ENCODE data around the gene TTLL9. TPM values are rescaled to one million over a fixed set of nuclear protein-coding genes. Genes with fewer than 3 reads are reported as not detected.

TTLL9 gene
- total RNA-seq, 1 experiment from 2014 or later = not detected

DNA sequence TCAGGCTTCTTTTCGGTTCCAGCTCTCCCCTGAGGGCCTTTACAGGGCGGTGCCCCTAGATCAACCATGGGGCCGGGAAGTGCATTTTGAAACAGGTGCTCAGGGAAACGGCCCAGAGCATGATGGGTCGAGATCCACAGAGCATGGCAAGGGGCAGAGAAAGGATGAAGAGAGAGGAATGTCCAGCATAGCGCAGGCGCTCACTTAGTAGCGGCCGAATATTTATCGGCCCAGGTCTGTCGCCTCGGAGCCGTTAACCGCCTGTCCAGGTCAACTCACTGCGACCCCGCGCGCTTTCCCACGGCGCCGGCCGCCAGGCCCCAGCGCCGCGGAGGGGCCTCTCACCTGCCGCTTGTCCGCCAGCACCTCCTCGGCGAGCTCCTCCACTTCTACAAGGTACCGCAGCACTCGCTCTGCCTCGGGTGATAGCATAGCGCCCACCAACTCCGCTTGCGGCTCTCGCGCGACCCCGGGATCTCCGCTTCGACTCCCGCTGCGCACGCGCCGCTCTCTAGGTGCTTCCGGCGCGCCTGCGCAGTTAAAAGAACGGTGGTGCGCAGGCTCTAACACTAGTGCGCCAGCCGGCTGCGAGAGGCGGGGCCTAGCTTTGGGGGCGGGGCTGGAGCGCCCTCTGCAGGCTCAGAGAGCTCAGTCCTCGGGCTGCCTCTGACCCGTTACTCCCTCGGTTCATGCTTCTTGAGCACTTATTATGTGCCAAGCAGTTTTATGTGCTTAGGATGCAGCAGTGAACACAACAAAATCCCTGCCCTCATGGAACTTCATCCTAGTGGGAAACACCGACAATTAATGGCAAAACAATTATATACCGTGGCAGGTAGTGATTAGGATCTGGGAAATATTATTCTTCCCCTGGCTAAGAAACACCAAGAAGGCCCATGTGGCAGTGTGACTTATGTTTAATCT lies 81.4 kb downstream of the TTLL9 start, which contains the start of gene PDRG1:
Gene PDRG1, minus strand, starts transcription at position 517 of the 924 bp plus-strand sequence. Its CDS starts 85 bp downstream, at position 432.
- peak; percentile 97 for DNase-seq (ENCODE audit: low spot score)
- H3K4me1 ChIP-seq (ENCODE audit: insufficient read depth, low read length, poor library complexity, severe bottlenecking) = peaks cover 8% of the 10 kb centered on the region
- H3K4me3 ChIP-seq (ENCODE audit: low read depth, low read length, poor library complexity, severe bottlenecking) = peak within 1 kb of the TSS; percentile 98
- no TSS peak for BruUV-seq (replicated peaks)
- CTCF ChIA-PET = interaction anchor here (0.5 to 1.0 kb wide), 7 partner anchors 12 to 634 kb away, joined by 4 to 20 read pairs (median 4); partner anchors contain the start of genes NOL4L and TM9SF4
- no peaks in the 10 kb centered on the region for H3K9me3 ChIP-seq (ENCODE audit: low read depth, low read length, poor library complexity, severe bottlenecking)
- H3K27me3 ChIP-seq (replicated peaks; ENCODE audit: insufficient read depth, low read depth, low read length, poor library complexity) = peaks cover 19% of the 10 kb centered on the region
- peaks cover 22% of the 10 kb centered on the region for H3K36me3 ChIP-seq (ENCODE audit: insufficient read depth, low read length, poor library complexity, severe bottlenecking)
- H3K27ac ChIP-seq (ENCODE audit: low read depth, low read length, poor library complexity, severe bottlenecking) = peak within 1 kb of the TSS; percentile 84
- intact Hi-C loops (cut with micrococcal nuclease; ENCODE audit: unreplicated experiment) = loop anchor here (1.0 kb wide), 1 partner anchor 99 kb away; no protein-coding TSS in a partner anchor
- POLR2A ChIA-PET (ENCODE audit: low non-redundant PET) = interaction anchor here (0.5 to 0.7 kb wide), 2 partner anchors 35 to 99 kb away, joined by 3 to 6 read pairs; no protein-coding TSS in a partner anchor
- TF ChIP-seq CTCF (conservative IDR thresholded peaks at IDR 0.05; ENCODE audit: low read depth, low read length) (peak; percentile 99), EZH2 (IDR thresholded peaks at IDR 0.05; ENCODE audit: borderline replicate concordance, low read depth, low read length, poor library complexity, severe bottlenecking) (no peak)

DNA sequence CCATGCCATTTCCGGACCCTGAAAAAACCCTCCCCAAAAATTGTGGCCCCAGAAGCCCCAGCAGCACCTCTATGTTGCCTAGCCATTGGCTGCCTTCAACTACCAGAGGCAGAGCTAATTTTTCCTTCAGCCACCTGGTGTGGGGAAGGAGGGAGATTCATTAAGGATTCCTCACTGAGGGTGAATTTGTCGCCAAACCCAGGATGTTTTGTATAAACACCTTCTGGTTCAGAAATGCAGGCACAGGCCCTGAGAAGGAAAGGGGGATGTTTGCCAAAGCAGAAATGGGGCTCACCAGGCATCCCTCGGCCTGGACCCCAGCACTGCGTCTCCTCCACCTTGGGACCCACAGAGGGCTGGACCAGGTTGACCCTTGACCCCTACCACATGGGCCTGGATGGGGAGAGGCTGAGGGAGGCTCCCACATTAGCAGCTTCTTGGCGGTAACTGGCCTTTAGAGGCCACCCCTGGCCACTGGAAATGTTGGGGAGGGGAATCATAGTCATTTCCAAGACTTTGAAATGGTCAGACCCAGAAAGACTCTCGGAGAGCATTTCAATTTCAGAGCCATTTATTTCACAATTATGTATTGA lies 83.2 kb downstream of the TTLL9 start:
- ChIA-PET POLR2A (ENCODE audit: low non-redundant PET) (no interaction called here), CTCF (no interaction called here)
- Histone ChIP-seq H3K27me3 (replicated peaks; ENCODE audit: insufficient read depth, low read depth, low read length, poor library complexity) (peaks cover 28% of the 10 kb centered on the region), H3K4me1 (ENCODE audit: insufficient read depth, low read length, poor library complexity, severe bottlenecking) (peaks cover 8% of the 10 kb centered on the region), H3K4me3 (ENCODE audit: low read depth, low read length, poor library complexity, severe bottlenecking) (no peak overlapping the region), H3K36me3 (ENCODE audit: insufficient read depth, low read length, poor library complexity, severe bottlenecking) (peaks cover 3% of the 10 kb centered on the region), H3K27ac (ENCODE audit: low read depth, low read length, poor library complexity, severe bottlenecking) (no peak overlapping the region), H3K9me3 (ENCODE audit: low read depth, low read length, poor library complexity, severe bottlenecking) (no peaks in the 10 kb centered on the region)
- intact Hi-C loops (cut with micrococcal nuclease; ENCODE audit: unreplicated experiment) = no loop called here
- no TSS peak for BruUV-seq (replicated peaks)
- no peak for DNase-seq (ENCODE audit: low spot score)
- no peak for TF ChIP-seq EZH2 (IDR thresholded peaks at IDR 0.05; ENCODE audit: borderline replicate concordance, low read depth, low read length, poor library complexity, severe bottlenecking)
- TF ChIP-seq CTCF (conservative IDR thresholded peaks at IDR 0.05; ENCODE audit: low read depth, low read length) = no peak

DNA sequence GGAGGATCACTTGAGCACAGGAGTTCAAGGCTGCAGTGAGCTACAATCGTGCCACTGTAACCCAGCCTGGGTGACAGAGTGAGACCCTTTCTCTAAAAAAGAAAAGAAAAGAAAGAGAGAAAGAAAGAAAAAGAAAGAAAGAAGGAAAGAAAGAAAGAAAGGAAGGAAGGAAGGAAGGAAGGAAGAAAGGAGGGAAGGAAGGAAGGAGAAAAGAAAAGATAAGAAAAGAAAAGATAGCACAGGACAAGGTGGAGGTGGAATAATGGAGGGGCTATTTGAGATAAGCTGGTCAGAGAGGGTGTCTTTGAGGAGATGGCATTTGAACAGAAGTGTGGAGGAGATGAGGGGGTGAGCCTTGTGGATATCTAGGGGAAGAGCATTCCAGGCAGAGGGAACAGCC lies 84.1 kb downstream of the TTLL9 start:
- TF ChIP-seq CTCF (conservative IDR thresholded peaks at IDR 0.05; ENCODE audit: low read depth, low read length) (no peak), EZH2 (IDR thresholded peaks at IDR 0.05; ENCODE audit: borderline replicate concordance, low read depth, low read length, poor library complexity, severe bottlenecking) (no peak)
- Histone ChIP-seq H3K4me3 (ENCODE audit: low read depth, low read length, poor library complexity, severe bottlenecking) (no peak overlapping the region), H3K36me3 (ENCODE audit: insufficient read depth, low read length, poor library complexity, severe bottlenecking) (no peaks in the 10 kb centered on the region), H3K4me1 (ENCODE audit: insufficient read depth, low read length, poor library complexity, severe bottlenecking) (peaks cover 8% of the 10 kb centered on the region), H3K27ac (ENCODE audit: low read depth, low read length, poor library complexity, severe bottlenecking) (no peak overlapping the region), H3K27me3 (replicated peaks; ENCODE audit: insufficient read depth, low read depth, low read length, poor library complexity) (peaks cover 35% of the 10 kb centered on the region), H3K9me3 (ENCODE audit: low read depth, low read length, poor library complexity, severe bottlenecking) (no peaks in the 10 kb centered on the region)
- intact Hi-C loops (cut with micrococcal nuclease; ENCODE audit: unreplicated experiment) = no loop called here
- BruUV-seq (replicated peaks) = no TSS peak
- POLR2A ChIA-PET (ENCODE audit: low non-redundant PET) = no interaction called here
- CTCF ChIA-PET = interaction anchor here (0.7 kb wide), 1 partner anchor 75 kb away, joined by 23 read pairs; no protein-coding TSS in a partner anchor
- DNase-seq (ENCODE audit: low spot score) = no peak
